Transverse colon (tissue), 3 donors: ENCODE data around the gene PCBP3.

Source experiments
- POLR2A ChIP-seq: fragments of 450-650 bp; IDR thresholded peaks from one replicate; pipeline ENCODE4 v1.6.1; 2016; ENCODE audit warnings: antibody characterized with exemption, mild to moderate bottlenecking, moderate library complexity
- TF ChIP-seq, protein P1 (sequence below), 5 experiments: fragments of 200-600 bp in 3 of 5; fragments of 450-650 bp in 2 of 5; sonication (generic) in 3 of 5; IDR thresholded peaks; 1 replicate in 2 of 5; 2 replicates in 3 of 5; pipeline ENCODE4 v1.5.1; 2016 to 2017; ENCODE audit warnings: antibody characterized with exemption in 5 of 5, inconsistent platforms in 3 of 5, mild to moderate bottlenecking in 2 of 5, moderate library complexity in 1 of 5

DNA sequence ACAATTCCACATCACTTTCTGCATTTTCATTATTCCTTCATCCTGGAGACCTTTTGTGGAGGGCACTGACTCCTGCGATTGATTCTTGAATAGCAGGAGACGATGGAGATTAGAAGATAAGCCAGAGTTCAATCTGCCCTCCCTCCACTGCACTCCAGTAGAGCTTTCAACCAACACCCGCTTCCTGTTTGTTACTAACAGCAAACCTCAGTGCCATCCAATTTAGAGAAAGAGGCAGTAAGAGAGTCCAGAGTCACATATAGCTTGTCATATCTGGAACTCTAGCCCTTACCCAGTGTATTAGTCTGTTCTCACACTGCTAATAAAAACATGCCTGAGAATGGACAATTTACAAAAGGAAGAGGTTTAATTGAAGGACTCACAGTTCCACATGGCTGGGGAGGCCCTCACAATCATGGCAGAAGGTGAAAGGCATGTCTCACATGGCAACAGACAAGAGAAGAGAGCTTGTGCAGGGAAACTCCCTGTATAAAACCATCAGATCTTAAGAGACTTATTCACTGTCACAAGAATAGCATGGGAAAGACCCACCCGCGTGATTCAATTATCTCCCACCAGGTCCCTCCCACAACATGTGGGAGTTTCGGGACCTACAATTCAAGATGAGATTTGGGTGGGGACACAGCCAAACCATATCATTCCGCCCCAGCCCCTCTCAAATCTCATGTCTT lies 55.9 kb downstream of the PCBP3 start:
- TF ChIP-seq POLR2A = no peak
- TF ChIP-seq, protein P1, sequence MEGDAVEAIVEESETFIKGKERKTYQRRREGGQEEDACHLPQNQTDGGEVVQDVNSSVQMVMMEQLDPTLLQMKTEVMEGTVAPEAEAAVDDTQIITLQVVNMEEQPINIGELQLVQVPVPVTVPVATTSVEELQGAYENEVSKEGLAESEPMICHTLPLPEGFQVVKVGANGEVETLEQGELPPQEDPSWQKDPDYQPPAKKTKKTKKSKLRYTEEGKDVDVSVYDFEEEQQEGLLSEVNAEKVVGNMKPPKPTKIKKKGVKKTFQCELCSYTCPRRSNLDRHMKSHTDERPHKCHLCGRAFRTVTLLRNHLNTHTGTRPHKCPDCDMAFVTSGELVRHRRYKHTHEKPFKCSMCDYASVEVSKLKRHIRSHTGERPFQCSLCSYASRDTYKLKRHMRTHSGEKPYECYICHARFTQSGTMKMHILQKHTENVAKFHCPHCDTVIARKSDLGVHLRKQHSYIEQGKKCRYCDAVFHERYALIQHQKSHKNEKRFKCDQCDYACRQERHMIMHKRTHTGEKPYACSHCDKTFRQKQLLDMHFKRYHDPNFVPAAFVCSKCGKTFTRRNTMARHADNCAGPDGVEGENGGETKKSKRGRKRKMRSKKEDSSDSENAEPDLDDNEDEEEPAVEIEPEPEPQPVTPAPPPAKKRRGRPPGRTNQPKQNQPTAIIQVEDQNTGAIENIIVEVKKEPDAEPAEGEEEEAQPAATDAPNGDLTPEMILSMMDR (IDR thresholded peaks at IDR 0.05) = no peak
